ENCODE results near the gene TNFRSF17.
A peak's percentile ranks its signal among the peaks of the same experiment; 100 is the strongest.

TNFRSF17 gene

DNA sequence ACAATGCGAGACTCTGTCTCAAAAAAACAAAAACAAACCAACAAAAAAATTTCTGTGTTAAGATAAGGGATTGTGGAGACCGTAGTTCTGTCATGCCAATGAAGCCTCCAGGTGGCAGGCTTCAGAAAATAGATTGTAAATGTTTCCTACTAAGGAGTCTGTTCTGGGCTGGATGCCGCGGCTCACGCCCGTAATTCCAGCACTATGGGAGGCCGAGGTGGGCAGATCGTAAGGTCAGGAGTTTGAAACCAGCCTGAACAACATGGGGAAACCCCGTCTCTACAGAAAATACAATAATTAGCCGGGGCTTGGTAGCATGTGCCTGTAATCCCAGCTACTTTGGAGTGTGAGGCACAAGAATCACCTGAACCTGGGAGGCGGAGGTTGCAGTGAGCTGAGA lies 7.1 kb downstream of the TNFRSF17 start:
- DNase-seq: peak; percentile 31

- DNase-seq: no peak
Observed at GRCh38 chr16:11973070-11973469, 8.1 kb downstream of the TNFRSF17 start.

- DNase-seq: peak; percentile 29
Observed at GRCh38 chr16:11976850-11977375, 11.9 kb downstream of the TNFRSF17 start.

GRCh38 chr16:11977376-11978041 lies 12.5 kb downstream of the TNFRSF17 start:
- no peak for DNase-seq

- DNase-seq: no peak
Observed at GRCh38 chr16:11978080-11978479, 13.1 kb downstream of the TNFRSF17 start.

- DNase-seq: no peak
Observed at GRCh38 chr16:11979013-11979672, 14.1 kb downstream of the TNFRSF17 start.

- DNase-seq: no peak
Observed at GRCh38 chr16:11980136-11980844, 15.3 kb downstream of the TNFRSF17 start.

GRCh38 chr16:11985250-11985649 lies 20.2 kb downstream of the TNFRSF17 start:
- DNase-seq: no peak

- DNase-seq: no peak
Observed at GRCh38 chr16:11986521-11987057, 21.6 kb downstream of the TNFRSF17 start.

DNA sequence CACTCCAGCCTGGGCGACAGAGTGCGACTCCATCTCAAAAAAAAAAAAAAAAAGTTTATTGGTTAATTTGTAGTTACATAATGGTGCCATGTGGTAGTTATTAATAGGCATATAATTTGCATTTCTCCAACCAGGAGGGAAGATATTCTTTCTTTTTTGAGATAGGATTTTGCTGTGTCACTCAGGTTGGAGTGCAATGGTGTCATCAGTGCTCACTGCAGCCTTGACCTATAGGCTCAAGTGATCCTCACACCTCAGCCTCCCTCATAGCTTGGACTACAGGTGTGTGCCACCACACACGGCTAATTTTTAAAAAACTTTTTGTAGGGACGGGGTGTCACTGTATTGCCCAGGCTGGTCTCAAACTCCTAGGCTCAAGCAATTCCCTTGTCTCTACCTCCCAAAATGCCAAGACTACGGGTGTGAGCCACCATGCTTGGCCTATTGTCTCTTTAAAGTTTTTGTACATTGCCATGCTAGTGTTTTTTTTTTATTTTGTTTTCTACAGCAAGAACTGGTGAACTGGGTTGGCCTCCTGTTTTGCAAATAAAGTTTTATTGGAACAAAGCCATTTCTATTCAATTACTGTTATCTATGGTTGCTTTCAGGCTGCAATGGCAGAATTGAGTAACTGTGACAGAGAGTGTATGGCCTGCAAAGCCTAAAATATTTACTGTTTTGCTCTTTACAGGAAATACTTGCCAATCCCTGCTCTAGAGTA lies 23.4 kb downstream of the TNFRSF17 start:
- DNase-seq: no peak

GRCh38 chr16:11990702-11991390 lies 25.8 kb downstream of the TNFRSF17 start:
- DNase-seq: no peak

GRCh38 chr16:11992008-11992584 lies 27.1 kb downstream of the TNFRSF17 start:
- DNase-seq: no peak

- no peak for DNase-seq
Observed at GRCh38 chr16:11992586-11993524, 27.8 kb downstream of the TNFRSF17 start.

DNA sequence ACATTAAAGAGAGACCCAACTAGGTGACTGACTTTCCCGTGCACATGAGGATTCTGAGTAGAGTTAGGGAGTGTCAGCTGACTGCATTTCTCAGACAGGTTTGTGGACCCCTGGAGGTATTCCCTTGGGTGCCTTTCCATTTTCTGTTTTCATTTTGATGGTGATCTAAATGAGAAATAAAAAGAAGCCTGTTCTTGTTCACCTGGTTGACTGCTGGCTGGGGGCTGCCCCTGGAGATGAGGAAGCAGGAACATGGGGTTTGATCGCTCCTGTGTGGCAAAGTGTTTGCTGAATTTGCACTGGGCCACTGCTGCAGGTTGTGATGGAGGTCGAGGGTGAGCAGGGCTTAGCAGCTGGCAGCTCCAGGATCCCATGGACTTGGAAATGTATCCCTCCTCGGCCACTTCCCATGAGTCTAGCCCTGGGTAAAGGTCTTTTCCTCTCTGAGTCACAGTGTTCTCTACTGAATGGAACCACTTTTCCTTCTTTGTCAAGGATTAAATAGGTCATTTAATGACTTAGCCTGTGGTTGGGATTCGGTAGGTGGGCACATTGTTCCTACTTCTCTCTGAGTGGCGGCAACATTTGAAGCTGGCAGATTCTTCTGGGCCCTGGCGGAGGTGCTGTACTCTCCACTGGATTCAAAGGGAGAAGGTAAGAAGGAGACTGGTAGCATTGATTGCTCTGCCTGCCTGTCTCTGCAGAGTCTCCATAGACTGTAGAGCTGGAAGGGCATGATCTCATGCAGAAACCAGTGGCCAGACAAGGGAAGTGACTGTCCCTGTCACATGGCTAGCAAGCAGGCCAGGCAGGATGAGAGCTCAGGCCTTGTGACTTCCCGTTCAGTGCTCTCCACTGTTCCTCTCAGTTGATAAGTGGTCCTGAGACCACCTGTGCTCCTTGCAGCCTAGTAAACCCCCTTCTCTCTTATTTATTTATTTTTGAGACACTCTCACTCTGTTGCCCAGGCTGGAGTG lies 29.4 kb downstream of the TNFRSF17 start:
- DNase-seq: no peak

GRCh38 chr16:11996433-11997330 lies 31.7 kb downstream of the TNFRSF17 start:
- no peak for DNase-seq

- no peak for DNase-seq
Observed at GRCh38 chr16:12000032-12000431, 35.0 kb downstream of the TNFRSF17 start.

- DNase-seq: no peak
Observed at GRCh38 chr16:12002447-12003006, 37.5 kb downstream of the TNFRSF17 start.

GRCh38 chr16:12006637-12007036 lies 41.6 kb downstream of the TNFRSF17 start:
- DNase-seq: no peak
